ENCODE results near the gene ATP2B2. TPM values are rescaled to one million over a fixed set of nuclear protein-coding genes. Genes with fewer than 3 reads are reported as not detected.

Gene ATP2B2
- total and polyA plus RNA-seq, 9 of the 15 experiments (the other 6 are each of a cell fraction or from before 2014, with no cell fraction given): 0.06 TPM; not detected in 8

- TF ChIP-seq REST (IDR thresholded peaks at IDR 0.05; ENCODE audit: borderline replicate concordance): peak; percentile 18; the same call in 1 of the 2 replicates
- TF ChIP-seq REST (CRISPR knock-in tag; IDR thresholded peaks at IDR 0.05; ENCODE audit: low read depth): no peak
- TF ChIP-seq ZBTB1 (CRISPR knock-in tag; IDR thresholded peaks at IDR 0.05; ENCODE audit: borderline replicate concordance, low read depth): no peak
- no peak for TF ChIP-seq BRCA1 (IDR thresholded peaks at IDR 0.05)
- no peak for TF ChIP-seq BRCA1 (CRISPR knock-in tag; IDR thresholded peaks at IDR 0.05)
- no peak for TF ChIP-seq ZNF41 (CRISPR knock-in tag; conservative IDR thresholded peaks at IDR 0.05)
- TF ChIP-seq CTCFL (IDR thresholded peaks at IDR 0.05; ENCODE audit: borderline replicate concordance, insufficient read depth, low read depth, low read length, poor library complexity, severe bottlenecking): peak; percentile 73
- TF ChIP-seq CTCF (IDR thresholded peaks at IDR 0.05 in 2 of 3, conservative IDR thresholded peaks at IDR 0.05 in 1 of 3; ENCODE audit: insufficient read depth in 2 of 3, low read depth in 1 of 3, low read length in 3 of 3): peak; percentile 62 to 86 (median 79)
- TF ChIP-seq GABPA (tag; conservative IDR thresholded peaks at IDR 0.05; ENCODE audit: low read depth): no peak
- TF ChIP-seq SMC3 (conservative IDR thresholded peaks at IDR 0.05; ENCODE audit: insufficient read depth, low read depth, low read length): peak; percentile 54
- no peak for TF ChIP-seq TEAD4 (IDR thresholded peaks at IDR 0.05; ENCODE audit: low read length)
- no peak for TF ChIP-seq TEAD4 (CRISPR knock-in tag; IDR thresholded peaks at IDR 0.05; ENCODE audit: borderline replicate concordance)
- no peak for TF ChIP-seq MCM2 (IDR thresholded peaks at IDR 0.05; ENCODE audit: low read depth)
- peak in 1 of 2 experiments; percentile 55; a peak in 3 of 4 replicates for TF ChIP-seq RAD21 (CRISPR knock-in tag; conservative IDR thresholded peaks at IDR 0.05 in 1 of 2, IDR thresholded peaks at IDR 0.05 in 1 of 2)
- TF ChIP-seq TAF15 (IDR thresholded peaks at IDR 0.05; ENCODE audit: low read depth, low read length): no peak
Measured at GRCh38 chr3:10334459-10334858, 170.9 kb downstream of the ATP2B2 start (continued).
